Loucy (cell line): ENCODE results near the gene DNA2.

Experiments used
- H2AFZ ChIP-seq: fragments of 200-600 bp; sonication (generic); 2 replicates; pipeline ENCODE4 v1.6.0; 2016; ENCODE audit warnings: antibody characterized with exemption, mild to moderate bottlenecking, low read length, moderate library complexity
- H3F3A ChIP-seq: fragments of 200-600 bp; 2 replicates; pipeline ENCODE4 v1.6.0; 2016; ENCODE audit warnings: antibody characterized with exemption, low read depth, mild to moderate bottlenecking
- H3K27me3 ChIP-seq: fragments of 200-600 bp; sonication (generic); 2 replicates; pipeline ENCODE4 v1.6.1; 2014; ENCODE audit warnings: low read length, mild to moderate bottlenecking; ENCODE audit not compliant: insufficient read depth, poor library complexity, severe bottlenecking
- H3K36me3 ChIP-seq: fragments of 200-600 bp; sonication (generic); 2 replicates; pipeline ENCODE4 v1.6.1; 2016; ENCODE audit warnings: low read length; ENCODE audit not compliant: insufficient read depth
- H3K4me1 ChIP-seq: fragments of 200-600 bp; sonication (generic); 2 replicates; pipeline ENCODE4 v1.5.1; 2014; ENCODE audit warnings: low read length, mild to moderate bottlenecking; ENCODE audit not compliant: insufficient read depth, poor library complexity, severe bottlenecking
- H3K4me2 ChIP-seq: fragments of 200-600 bp; sonication (generic); 2 replicates; pipeline ENCODE4 v1.6.0; 2014; ENCODE audit warnings: antibody characterized with exemption, low read length, low read depth, mild to moderate bottlenecking; ENCODE audit not compliant: poor library complexity, severe bottlenecking
- H3K4me3 ChIP-seq: fragments of 200-600 bp; sonication (generic); 2 replicates; pipeline ENCODE4 v1.5.1; 2014; ENCODE audit warnings: low read length, mild to moderate bottlenecking, mixed read lengths; ENCODE audit not compliant: poor library complexity, severe bottlenecking
- H3K79me2 ChIP-seq: fragments of 200-600 bp; sonication (generic); 2 replicates; pipeline ENCODE4 v1.6.1; 2014; ENCODE audit warnings: low read length; ENCODE audit not compliant: insufficient read depth
- H3K9ac ChIP-seq: fragments of 200-600 bp; sonication (generic); 2 replicates; pipeline ENCODE4 v1.6.0; 2014; ENCODE audit warnings: mild to moderate bottlenecking, low read depth, low read length, moderate library complexity; ENCODE audit not compliant: poor library complexity, severe bottlenecking
- H3K9me2 ChIP-seq: fragments of 200-600 bp; sonication (generic); replicated peaks from 2 replicates; pipeline ENCODE4 v1.6.1; 2016; ENCODE audit warnings: low read depth, low read length, mixed read lengths
- H3K9me3 ChIP-seq: fragments of 200-600 bp; sonication (generic); 2 replicates; pipeline ENCODE4 v1.6.1; 2014; ENCODE audit warnings: mild to moderate bottlenecking, antibody characterized with exemption, low read length, low read depth; ENCODE audit not compliant: insufficient read depth
- H4K20me1 ChIP-seq: fragments of 200-600 bp; sonication (generic); 2 replicates; pipeline ENCODE4 v1.6.0; 2014; ENCODE audit warnings: antibody characterized with exemption, low read length, mild to moderate bottlenecking; ENCODE audit not compliant: insufficient read depth, poor library complexity, severe bottlenecking
- EZH2phosphoT487 ChIP-seq: fragments of 200-600 bp; IDR thresholded peaks from 2 replicates; pipeline ENCODE4 v1.6.1; 2018; ENCODE audit warnings: antibody characterized with exemption, mild to moderate bottlenecking, moderate library complexity, borderline replicate concordance
- TF ChIP-seq, protein P1 (sequence below): fragments of 200-600 bp; sonication (generic); conservative IDR thresholded peaks from 2 replicates; pipeline ENCODE4 v1.5.1; 2014; ENCODE audit warnings: mild to moderate bottlenecking, antibody characterized with exemption, low read length

The DNA2 gene

DNA sequence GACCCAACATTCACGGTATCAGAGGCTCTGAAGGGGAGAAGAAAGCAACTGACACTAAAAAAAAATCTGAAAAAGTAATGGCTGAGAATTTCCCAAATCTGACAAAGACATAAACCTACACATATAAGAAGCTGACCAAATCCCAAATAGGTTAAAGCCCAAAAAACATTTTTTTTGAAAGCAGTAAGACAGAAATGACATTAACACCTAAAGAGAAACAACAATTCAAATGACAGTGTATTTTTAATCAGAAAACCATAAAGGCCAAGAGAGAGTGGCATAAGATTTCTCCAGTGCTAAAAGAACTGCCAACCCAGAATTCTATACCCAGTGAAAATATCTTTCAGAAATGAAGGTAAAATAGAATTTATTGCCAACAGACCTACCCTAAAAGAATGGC lies 100.2 kb downstream of the DNA2 start:
- Histone ChIP-seq H2AFZ (no peak overlapping the region), H3K4me1 (no peaks in the 10 kb centered on the region), H4K20me1 (no peaks in the 10 kb centered on the region), H3K9me3 (peaks cover 4% of the 10 kb centered on the region; the same call in 1 of the 2 replicates), H3K36me3 (peaks cover 31% of the 10 kb centered on the region), H3K79me2 (no peaks in the 10 kb centered on the region), H3K9ac (no peak overlapping the region), H3K4me2 (no peak overlapping the region), H3F3A (no peaks in the 10 kb centered on the region), H3K27me3 (no peaks in the 10 kb centered on the region), H3K4me3 (no peak overlapping the region), H3K9me2 (no peaks in the 10 kb centered on the region)
- TF ChIP-seq, protein P1, sequence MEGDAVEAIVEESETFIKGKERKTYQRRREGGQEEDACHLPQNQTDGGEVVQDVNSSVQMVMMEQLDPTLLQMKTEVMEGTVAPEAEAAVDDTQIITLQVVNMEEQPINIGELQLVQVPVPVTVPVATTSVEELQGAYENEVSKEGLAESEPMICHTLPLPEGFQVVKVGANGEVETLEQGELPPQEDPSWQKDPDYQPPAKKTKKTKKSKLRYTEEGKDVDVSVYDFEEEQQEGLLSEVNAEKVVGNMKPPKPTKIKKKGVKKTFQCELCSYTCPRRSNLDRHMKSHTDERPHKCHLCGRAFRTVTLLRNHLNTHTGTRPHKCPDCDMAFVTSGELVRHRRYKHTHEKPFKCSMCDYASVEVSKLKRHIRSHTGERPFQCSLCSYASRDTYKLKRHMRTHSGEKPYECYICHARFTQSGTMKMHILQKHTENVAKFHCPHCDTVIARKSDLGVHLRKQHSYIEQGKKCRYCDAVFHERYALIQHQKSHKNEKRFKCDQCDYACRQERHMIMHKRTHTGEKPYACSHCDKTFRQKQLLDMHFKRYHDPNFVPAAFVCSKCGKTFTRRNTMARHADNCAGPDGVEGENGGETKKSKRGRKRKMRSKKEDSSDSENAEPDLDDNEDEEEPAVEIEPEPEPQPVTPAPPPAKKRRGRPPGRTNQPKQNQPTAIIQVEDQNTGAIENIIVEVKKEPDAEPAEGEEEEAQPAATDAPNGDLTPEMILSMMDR: no peak
- no peak for TF ChIP-seq EZH2phosphoT487

DNA sequence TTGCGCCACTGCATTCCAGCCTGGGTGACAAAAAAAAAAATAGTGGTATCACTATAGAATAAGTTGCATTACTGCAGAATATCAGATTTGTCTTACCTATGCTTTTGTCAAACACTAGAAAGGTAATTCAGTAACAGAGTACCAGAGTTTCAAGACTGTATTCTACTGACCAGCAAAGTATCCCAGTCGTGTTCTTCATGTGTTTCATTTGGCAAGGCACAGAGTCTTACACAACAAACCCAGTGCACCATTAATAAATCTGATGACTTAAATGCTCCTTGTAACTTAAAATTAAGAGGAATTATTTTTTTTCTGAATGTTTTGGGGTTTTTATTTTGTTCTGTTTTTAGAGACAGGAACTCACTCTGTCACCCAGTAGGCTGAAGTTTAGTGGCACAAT lies 104.7 kb downstream of the DNA2 start:
- H3K4me3 ChIP-seq: no peak overlapping the region
- no peaks in the 10 kb centered on the region for H3F3A ChIP-seq
- H4K20me1 ChIP-seq: no peaks in the 10 kb centered on the region
- H3K36me3 ChIP-seq: peaks cover 14% of the 10 kb centered on the region; the same call in 1 of the 2 replicates
- no peaks in the 10 kb centered on the region for H3K9me2 ChIP-seq
- TF ChIP-seq, protein P1: no peak
- no peak for TF ChIP-seq EZH2phosphoT487
- peaks cover 4% of the 10 kb centered on the region; the same call in 1 of the 2 replicates for H3K9me3 ChIP-seq
- no peaks in the 10 kb centered on the region for H3K4me1 ChIP-seq
- no peak overlapping the region for H2AFZ ChIP-seq
- no peak overlapping the region for H3K9ac ChIP-seq
- H3K4me2 ChIP-seq: no peak overlapping the region
- no peaks in the 10 kb centered on the region for H3K79me2 ChIP-seq
- H3K27me3 ChIP-seq: no peaks in the 10 kb centered on the region

DNA sequence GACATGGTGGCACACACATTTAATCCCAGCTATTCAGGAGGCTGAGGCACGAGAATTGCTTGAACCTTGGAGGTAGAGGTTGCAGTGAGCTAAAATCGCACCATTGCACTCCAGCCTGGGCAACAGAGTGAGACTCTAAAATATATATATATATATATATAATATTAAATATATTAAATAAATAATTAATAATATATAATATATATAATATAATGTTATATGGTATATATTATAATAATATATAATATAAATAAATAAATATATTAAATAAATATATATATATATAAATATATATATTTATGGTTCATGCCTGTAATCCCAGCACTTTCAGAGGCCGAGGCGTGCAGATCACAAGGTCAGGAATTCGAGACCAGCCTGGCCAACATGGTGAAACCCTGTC lies 105.2 kb downstream of the DNA2 start:
- no peaks in the 10 kb centered on the region; the same call in 1 of the 2 replicates for H3K9me3 ChIP-seq
- H3K4me3 ChIP-seq: no peak overlapping the region
- TF ChIP-seq EZH2phosphoT487: no peak
- TF ChIP-seq, protein P1: no peak
- no peak overlapping the region for H3K9ac ChIP-seq
- no peaks in the 10 kb centered on the region for H3K79me2 ChIP-seq
- no peaks in the 10 kb centered on the region for H3K27me3 ChIP-seq
- H3F3A ChIP-seq: no peaks in the 10 kb centered on the region
- no peaks in the 10 kb centered on the region for H3K4me1 ChIP-seq
- no peaks in the 10 kb centered on the region for H4K20me1 ChIP-seq
- no peak overlapping the region for H3K4me2 ChIP-seq
- H3K36me3 ChIP-seq: peaks cover 8% of the 10 kb centered on the region; the same call in 1 of the 2 replicates
- no peak overlapping the region for H2AFZ ChIP-seq
- no peaks in the 10 kb centered on the region for H3K9me2 ChIP-seq
